Fibroblast of pulmonary artery (primary cell): ENCODE data around the gene GNB1.

ENCODE experiments used
- DNase-seq: peaks from one replicate; pipeline ENCODE4 v3.0.0-alpha.2; 2010; ENCODE audit warnings: low read depth
- H3K4me3 ChIP-seq: replicated peaks from 2 replicates; pipeline ENCODE4 v1.5.1; 2011; ENCODE audit warnings: low read depth, mild to moderate bottlenecking, control low read depth, low read length, moderate library complexity
- TF ChIP-seq, protein P1 (sequence below): IDR thresholded peaks from 2 replicates; pipeline ENCODE4 v1.5.1; 2011; ENCODE audit warnings: mild to moderate bottlenecking, control low read depth, low read length, inconsistent platforms; ENCODE audit errors: missing control alignments

The GNB1 gene

GRCh38 chr1:1778663-1779319 lies 112.1 kb downstream of the GNB1 start:
- DNase-seq = no peak
- TF ChIP-seq, protein P1, sequence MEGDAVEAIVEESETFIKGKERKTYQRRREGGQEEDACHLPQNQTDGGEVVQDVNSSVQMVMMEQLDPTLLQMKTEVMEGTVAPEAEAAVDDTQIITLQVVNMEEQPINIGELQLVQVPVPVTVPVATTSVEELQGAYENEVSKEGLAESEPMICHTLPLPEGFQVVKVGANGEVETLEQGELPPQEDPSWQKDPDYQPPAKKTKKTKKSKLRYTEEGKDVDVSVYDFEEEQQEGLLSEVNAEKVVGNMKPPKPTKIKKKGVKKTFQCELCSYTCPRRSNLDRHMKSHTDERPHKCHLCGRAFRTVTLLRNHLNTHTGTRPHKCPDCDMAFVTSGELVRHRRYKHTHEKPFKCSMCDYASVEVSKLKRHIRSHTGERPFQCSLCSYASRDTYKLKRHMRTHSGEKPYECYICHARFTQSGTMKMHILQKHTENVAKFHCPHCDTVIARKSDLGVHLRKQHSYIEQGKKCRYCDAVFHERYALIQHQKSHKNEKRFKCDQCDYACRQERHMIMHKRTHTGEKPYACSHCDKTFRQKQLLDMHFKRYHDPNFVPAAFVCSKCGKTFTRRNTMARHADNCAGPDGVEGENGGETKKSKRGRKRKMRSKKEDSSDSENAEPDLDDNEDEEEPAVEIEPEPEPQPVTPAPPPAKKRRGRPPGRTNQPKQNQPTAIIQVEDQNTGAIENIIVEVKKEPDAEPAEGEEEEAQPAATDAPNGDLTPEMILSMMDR = no peak
- H3K4me3 ChIP-seq = peak overlapping the region; percentile 45

GRCh38 chr1:1777950-1778662 lies 112.8 kb downstream of the GNB1 start, which contains the start of gene NADK:
NADK (minus strand) TSS chr1:1778470; CDS start chr1:1765406, 13,064 bp downstream.
- TF ChIP-seq, protein P1 = no peak
- peak within 1 kb of the TSS; percentile 77 for H3K4me3 ChIP-seq
- peak; percentile 50 for DNase-seq

- H3K4me3 ChIP-seq = peak overlapping the region; percentile 77
- TF ChIP-seq, protein P1 = no peak
- DNase-seq = no peak
Measured at GRCh38 chr1:1777583-1777899, 113.3 kb downstream of the GNB1 start.

DNA sequence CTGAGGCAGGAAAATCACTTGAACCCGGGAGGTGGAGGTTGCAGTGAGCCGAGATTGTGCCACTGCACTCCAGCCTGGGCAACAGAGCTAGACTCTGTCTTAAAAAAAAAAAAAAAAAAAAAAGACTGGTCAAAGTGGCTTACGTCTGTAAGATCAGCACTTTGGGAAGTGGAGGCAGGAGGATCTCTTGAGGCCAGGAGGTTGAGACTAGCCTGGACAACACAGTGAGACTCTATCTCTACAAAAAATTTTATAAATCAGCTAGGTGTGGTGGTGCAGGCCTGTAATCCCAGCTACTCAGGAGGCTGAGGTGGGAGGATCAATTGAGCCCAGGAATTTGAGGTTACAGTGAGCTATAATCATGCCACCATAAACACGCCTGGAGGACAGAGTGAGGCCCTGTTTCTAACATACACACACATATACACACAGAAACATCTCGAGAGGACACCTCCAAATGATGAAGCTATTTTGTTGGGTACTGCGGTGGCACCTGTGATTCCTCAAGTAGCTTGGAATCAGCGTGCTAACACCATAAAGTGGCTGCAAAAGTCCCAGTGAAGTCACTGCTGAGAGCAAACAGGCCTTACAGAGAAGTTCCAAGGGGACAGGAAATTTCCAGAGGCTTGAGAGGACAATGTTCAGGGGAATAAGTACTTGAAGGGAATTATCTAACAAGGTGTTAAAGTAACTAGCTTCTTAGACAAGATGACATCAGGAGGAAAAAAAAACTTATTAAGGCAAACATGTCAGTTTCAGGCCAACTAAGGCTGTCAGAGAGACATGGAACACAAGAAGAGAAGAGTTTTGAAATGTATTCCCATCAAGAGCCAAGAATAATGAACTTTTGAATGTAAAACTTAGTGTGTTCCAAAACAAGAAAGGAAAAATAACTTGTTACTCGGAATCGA lies 114.0 kb downstream of the GNB1 start:
- DNase-seq = peak; percentile 40
- peak overlapping the region; percentile 77 for H3K4me3 ChIP-seq
- TF ChIP-seq, protein P1 = no peak

DNA sequence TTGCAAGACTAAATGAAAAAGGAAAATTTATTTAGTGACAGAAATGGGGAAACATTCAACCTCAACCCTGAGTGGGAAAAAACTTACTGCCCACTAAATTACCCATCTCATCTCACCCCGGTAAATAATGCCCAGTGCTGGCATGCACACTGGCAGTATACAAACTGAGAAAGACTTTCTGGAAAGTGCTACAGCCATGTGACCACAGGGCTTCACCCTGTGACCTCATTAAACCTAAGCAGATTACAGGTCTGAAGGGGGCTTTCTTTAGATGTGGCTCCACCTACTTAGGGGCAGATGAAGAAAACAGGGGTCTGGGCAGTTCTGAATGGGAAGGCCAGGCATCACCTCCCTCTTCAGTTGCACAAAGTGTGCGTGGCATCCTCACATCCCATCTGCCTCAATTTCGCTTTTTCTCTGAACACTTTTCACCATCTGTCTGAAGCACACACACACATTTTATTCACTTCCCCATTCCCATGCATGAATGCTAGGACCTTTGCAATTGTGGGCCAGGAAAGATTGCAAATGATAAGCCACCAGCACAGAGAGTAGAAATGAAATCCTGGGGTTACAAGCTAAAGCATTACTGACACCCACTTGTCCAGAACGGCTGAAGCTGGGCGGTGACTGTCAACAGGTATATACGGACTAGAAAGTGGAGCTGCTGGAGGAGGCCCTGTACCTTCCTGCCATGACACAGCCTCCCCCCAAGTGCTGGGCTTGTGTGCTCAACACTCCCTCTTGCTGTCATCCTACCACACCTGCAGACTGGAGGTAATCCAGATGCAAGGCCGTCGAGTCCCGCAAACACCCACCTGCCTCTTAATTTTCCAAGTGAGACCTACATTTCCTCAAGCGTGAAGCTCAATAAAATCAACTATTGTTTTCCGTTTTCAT lies 115.3 kb downstream of the GNB1 start:
- no peak for DNase-seq
- H3K4me3 ChIP-seq = no peak overlapping the region
- TF ChIP-seq, protein P1 = no peak

GRCh38 chr1:1773874-1774273 lies 117.0 kb downstream of the GNB1 start:
- H3K4me3 ChIP-seq = no peak overlapping the region
- TF ChIP-seq, protein P1 = no peak
- DNase-seq = no peak
